KOPT-K1 (cell line): Measurements from ENCODE around the gene ALKBH2.
A peak's percentile ranks its signal among the peaks of the same experiment; 100 is the strongest.

Source experiments
- H3K27ac ChIP-seq: fragments of 200-600 bp; sonication (generic); 2 replicates; pipeline ENCODE4 v1.5.1; 2016; ENCODE audit warnings: antibody characterized with exemption, mild to moderate bottlenecking, low read depth, low read length; ENCODE audit not compliant: poor library complexity, severe bottlenecking
- H3K36me3 ChIP-seq: fragments of 200-600 bp; sonication (generic); 2 replicates; pipeline ENCODE4 v1.5.1; 2017; ENCODE audit warnings: antibody characterized with exemption, mild to moderate bottlenecking, low read length, moderate library complexity; ENCODE audit not compliant: insufficient read depth
- H3K9me3 ChIP-seq: fragments of 200-600 bp; sonication (generic); 2 replicates; pipeline ENCODE4 v1.5.1; 2017; ENCODE audit warnings: antibody characterized with exemption, low read length, mild to moderate bottlenecking; ENCODE audit not compliant: insufficient read depth, poor library complexity, severe bottlenecking

Gene ALKBH2

GRCh38 chr12:109098651-109099050 lies 5.4 kb upstream of the ALKBH2 start:
- Histone ChIP-seq H3K9me3 (no peaks in the 10 kb centered on the region), H3K27ac (peak overlapping the region; percentile 91), H3K36me3 (peaks cover 52% of the 10 kb centered on the region)

- peak overlapping the region; percentile 91 for H3K27ac ChIP-seq
- H3K36me3 ChIP-seq: peaks cover 47% of the 10 kb centered on the region
- no peaks in the 10 kb centered on the region for H3K9me3 ChIP-seq
These were observed 4.9 kb upstream of the ALKBH2 start for GRCh38 chr12:109098183-109098604.

- Histone ChIP-seq H3K27ac (peak within 1 kb of the TSS; percentile 91), H3K9me3 (no peaks in the 10 kb centered on the region), H3K36me3 (peaks cover 41% of the 10 kb centered on the region)
These were observed 4.3 kb upstream of the ALKBH2 start, which contains the start of gene UNG for GRCh38 chr12:109097435-109098182. TSS of gene UNG (plus strand) at chr12:109097597. CDS start at chr12:109097680, 83 bp downstream.

GRCh38 chr12:109097140-109097434 lies 3.8 kb upstream of the ALKBH2 start:
- H3K36me3 ChIP-seq: peaks cover 36% of the 10 kb centered on the region
- no peaks in the 10 kb centered on the region for H3K9me3 ChIP-seq
- peak overlapping the region; percentile 91 for H3K27ac ChIP-seq

GRCh38 chr12:109092497-109093021 lies 713 bp downstream of the ALKBH2 start:
- Histone ChIP-seq H3K9me3 (no peaks in the 10 kb centered on the region), H3K36me3 (peaks cover 41% of the 10 kb centered on the region), H3K27ac (peak overlapping the region; percentile 55)

GRCh38 chr12:109089683-109090082 lies 3.6 kb downstream of the ALKBH2 start:
- peaks cover 68% of the 10 kb centered on the region for H3K36me3 ChIP-seq
- no peak overlapping the region for H3K27ac ChIP-seq
- no peaks in the 10 kb centered on the region for H3K9me3 ChIP-seq

- Histone ChIP-seq H3K36me3 (peaks cover 77% of the 10 kb centered on the region), H3K27ac (no peak overlapping the region), H3K9me3 (no peaks in the 10 kb centered on the region)
These were observed 4.5 kb downstream of the ALKBH2 start for GRCh38 chr12:109088818-109089217.

GRCh38 chr12:109087250-109087649 lies 6.0 kb downstream of the ALKBH2 start:
- peaks cover 92% of the 10 kb centered on the region for H3K36me3 ChIP-seq
- no peaks in the 10 kb centered on the region for H3K9me3 ChIP-seq
- no peak overlapping the region for H3K27ac ChIP-seq

- Histone ChIP-seq H3K9me3 (no peaks in the 10 kb centered on the region), H3K36me3 (peaks cover 96% of the 10 kb centered on the region), H3K27ac (no peak overlapping the region)
These were observed 7.7 kb downstream of the ALKBH2 start for GRCh38 chr12:109085590-109085989.

- no peak overlapping the region for H3K27ac ChIP-seq
- H3K36me3 ChIP-seq: peaks cover 89% of the 10 kb centered on the region
- no peaks in the 10 kb centered on the region for H3K9me3 ChIP-seq
These were observed 8.8 kb downstream of the ALKBH2 start for GRCh38 chr12:109084425-109084824.

- H3K36me3 ChIP-seq: peaks cover 72% of the 10 kb centered on the region
- no peak overlapping the region for H3K27ac ChIP-seq
These were observed 10.5 kb downstream of the ALKBH2 start for GRCh38 chr12:109082751-109083150.

GRCh38 chr12:109074866-109075265 lies 18.4 kb downstream of the ALKBH2 start:
- Histone ChIP-seq H3K36me3 (peaks cover 50% of the 10 kb centered on the region), H3K9me3 (no peaks in the 10 kb centered on the region), H3K27ac (no peak overlapping the region)

More at GRCh38 chr12:109082751-109083150, 10.5 kb downstream of the ALKBH2 start:
- H3K9me3 ChIP-seq: no peaks in the 10 kb centered on the region

- Histone ChIP-seq H3K9me3 (no peaks in the 10 kb centered on the region), H3K36me3 (peaks cover 63% of the 10 kb centered on the region), H3K27ac (no peak overlapping the region)
These were observed 23.7 kb downstream of the ALKBH2 start for GRCh38 chr12:109069307-109070271.

- Histone ChIP-seq H3K27ac (no peak overlapping the region), H3K9me3 (peaks cover 6% of the 10 kb centered on the region), H3K36me3 (peaks cover 44% of the 10 kb centered on the region)
These were observed 27.4 kb downstream of the ALKBH2 start for GRCh38 chr12:109065853-109066193.

GRCh38 chr12:109065154-109065852 lies 28.0 kb downstream of the ALKBH2 start:
- Histone ChIP-seq H3K36me3 (peaks cover 39% of the 10 kb centered on the region), H3K27ac (no peak overlapping the region), H3K9me3 (peaks cover 6% of the 10 kb centered on the region)
